Vagina (tissue), 2 donors: ENCODE results near the gene SPATS2. TPM values are rescaled to one million over a fixed set of nuclear protein-coding genes. Genes with fewer than 3 reads are reported as not detected.
"Not testable (repeated sequence)": the region's sequence is repeated elsewhere in the genome, so short reads cannot be mapped to it uniquely, and the experiment has no call there.

ENCODE experiments used
- DNase-seq, 2 donors: peaks; one replicate each; pipeline ENCODE4 v3.0.0-alpha.2; 2017; ENCODE audit errors: extremely low spot score in 2 of 2
- H3K27ac ChIP-seq: fragments of 200-600 bp; sonication (generic); one replicate; pipeline ENCODE4 v1.5.1; 2019
- H3K27me3 ChIP-seq: fragments of 200-600 bp; sonication (generic); one replicate; pipeline ENCODE4 v1.5.1; 2019
- H3K36me3 ChIP-seq, 2 donors: fragments of 200-600 bp; sonication (generic); one replicate each; pipeline ENCODE4 v1.5.1; 2017 to 2019
- H3K4me1 ChIP-seq: fragments of 200-600 bp; sonication (generic); one replicate; pipeline ENCODE4 v1.5.1; 2019
- H3K4me3 ChIP-seq, 2 donors: fragments of 200-600 bp; sonication (generic); 1 replicate in 1 of 2; 2 replicates in 1 of 2; pipeline ENCODE4 v1.5.1; 2016 to 2019
- H3K9me3 ChIP-seq: fragments of 200-600 bp; sonication (generic); one replicate; pipeline ENCODE4 v1.5.1; 2019
- CTCF ChIP-seq, 3 experiments: fragments of 450-650 bp in 2 of 3; fragments of 200-600 bp in 1 of 3; sonication (generic) in 1 of 3; IDR thresholded peaks; one replicate each; pipeline ENCODE4 v1.5.1; 2017 to 2019; ENCODE audit warnings: antibody characterized with exemption in 3 of 3, mild to moderate bottlenecking in 2 of 3, moderate library complexity in 2 of 3
- POLR2A ChIP-seq, 2 donors: fragments of 450-650 bp; IDR thresholded peaks; one replicate each; pipeline ENCODE4 v1.6.1; 2017; ENCODE audit warnings: antibody characterized with exemption in 2 of 2, mild to moderate bottlenecking in 2 of 2, moderate library complexity in 2 of 2
- POLR2AphosphoS5 ChIP-seq, 2 donors: sonication (generic); formaldehyde crosslinking; IDR thresholded peaks; one replicate each; pipeline ENCODE4 v1.9.0; 2017; ENCODE audit warnings: antibody characterized with exemption in 2 of 2, mild to moderate bottlenecking in 2 of 2, low read depth in 1 of 2; ENCODE audit not compliant: insufficient read depth in 1 of 2
- intact Hi-C: fragments of 100-400 bp; cut with DNase I; formaldehyde crosslinking; loops from one replicate; pipeline ENCODE4 v1.15.1; 2023
- total RNA-seq: library from RNA; depleted of rRNA; stranded (reverse); fragments of >200 nt; gene quantifications from one replicate; pipeline ENCODE4 v1.2.3, GENCODE V29; 2016

The SPATS2 gene
- total RNA-seq, 1 donor from 2014 or later, result 28.0 TPM

GRCh38 chr12:49369411-49370145, 2.3 kb downstream of the SPATS2 start:
- Histone ChIP-seq H3K27ac (peak overlapping the region; percentile 21), H3K4me1 (peaks cover 49% of the 10 kb centered on the region), H3K4me3 (peak overlapping the region in 1 of 2 donors; percentile 11), H3K27me3 (no peaks in the 10 kb centered on the region), H3K9me3 (no peaks in the 10 kb centered on the region), H3K36me3 (no peaks in the 10 kb centered on the region)
- no peak for DNase-seq
- TF ChIP-seq POLR2A (IDR thresholded peaks at IDR 0.05) (no peak), CTCF (IDR thresholded peaks at IDR 0.05) (no peak), POLR2AphosphoS5 (IDR thresholded peaks at IDR 0.05; ENCODE audit: insufficient read depth in 1 of 2, low read depth in 1 of 2) (no peak)
- intact Hi-C loops, result no loop called here

GRCh38 chr12:49370539-49370938, 3.3 kb downstream of the SPATS2 start:
- TF ChIP-seq POLR2AphosphoS5 (IDR thresholded peaks at IDR 0.05; ENCODE audit: insufficient read depth in 1 of 2, low read depth in 1 of 2) (no peak), CTCF (IDR thresholded peaks at IDR 0.05) (no peak), POLR2A (IDR thresholded peaks at IDR 0.05) (no peak)
- no peak for DNase-seq
- Histone ChIP-seq H3K4me3 (no peak overlapping the region), H3K36me3 (no peaks in the 10 kb centered on the region), H3K9me3 (no peaks in the 10 kb centered on the region), H3K4me1 (peaks cover 39% of the 10 kb centered on the region), H3K27ac (no peak overlapping the region), H3K27me3 (no peaks in the 10 kb centered on the region)
- intact Hi-C loops, result no loop called here

- intact Hi-C loops, result no loop called here
- Histone ChIP-seq H3K27me3 (no peaks in the 10 kb centered on the region), H3K9me3 (no peaks in the 10 kb centered on the region), H3K4me1 (peaks cover 2% of the 10 kb centered on the region), H3K36me3 (no peaks in the 10 kb centered on the region), H3K27ac (no peak overlapping the region), H3K4me3 (no peak overlapping the region)
- DNase-seq, result no peak
- TF ChIP-seq CTCF (IDR thresholded peaks at IDR 0.05), result no peak
- TF ChIP-seq POLR2A (IDR thresholded peaks at IDR 0.05), result no peak
- TF ChIP-seq POLR2AphosphoS5 (IDR thresholded peaks at IDR 0.05; ENCODE audit: insufficient read depth in 1 of 2, low read depth in 1 of 2), result no peak
Measured at GRCh38 chr12:49375406-49375805, 8.1 kb downstream of the SPATS2 start.

- intact Hi-C loops, result no loop called here
- Histone ChIP-seq H3K4me3 (no peak overlapping the region), H3K36me3 (no peaks in the 10 kb centered on the region), H3K9me3 (no peaks in the 10 kb centered on the region), H3K4me1 (no peaks in the 10 kb centered on the region), H3K27me3 (no peaks in the 10 kb centered on the region), H3K27ac (no peak overlapping the region)
- no peak for TF ChIP-seq POLR2AphosphoS5 (IDR thresholded peaks at IDR 0.05; ENCODE audit: insufficient read depth in 1 of 2, low read depth in 1 of 2)
- no peak for TF ChIP-seq POLR2A (IDR thresholded peaks at IDR 0.05)
- no peak for TF ChIP-seq CTCF (IDR thresholded peaks at IDR 0.05)
- no peak for DNase-seq
Measured at GRCh38 chr12:49377386-49377785, 10.1 kb downstream of the SPATS2 start.

- H3K27ac ChIP-seq, H3K36me3 ChIP-seq, H3K9me3 ChIP-seq, intact Hi-C loops, H3K4me1 ChIP-seq, H3K4me3 ChIP-seq, H3K27me3 ChIP-seq, DNase-seq: not testable (repeated sequence)
Measured at GRCh38 chr12:49380184-49380583, 12.9 kb downstream of the SPATS2 start.
